Liver (tissue), 9 donors: ENCODE measurements around the gene RUNDC3A. TPM values are rescaled to one million over a fixed set of nuclear protein-coding genes. Genes with fewer than 3 reads are reported as not detected.

Experiments used
- DNase-seq: peaks from one replicate; pipeline ENCODE4 v3.0.0-alpha.2; 2017; ENCODE audit warnings: low spot score
- H3K27ac ChIP-seq, 2 donors: one replicate each; pipeline ENCODE4 v1.7.0; 2013; ENCODE audit warnings: inconsistent platforms in 2 of 2, low read length in 2 of 2, control low read depth in 1 of 2, low read depth in 1 of 2, mild to moderate bottlenecking in 1 of 2
- H3K27me3 ChIP-seq, 4 donors: one replicate each; pipeline versions ENCODE4 v1.6.1 to v1.7.0; 2013; ENCODE audit warnings: low read length in 3 of 4, inconsistent platforms in 1 of 4, mild to moderate bottlenecking in 1 of 4, moderate library complexity in 1 of 4; ENCODE audit not compliant: control insufficient read depth in 4 of 4, insufficient read depth in 4 of 4
- H3K36me3 ChIP-seq, 4 donors: one replicate each; pipeline versions ENCODE4 v1.6.1 to v1.7.0; 2013; ENCODE audit warnings: low read length in 3 of 4, mild to moderate bottlenecking in 3 of 4, low read depth in 1 of 4, moderate library complexity in 1 of 4; ENCODE audit not compliant: control insufficient read depth in 4 of 4, insufficient read depth in 3 of 4
- H3K4me1 ChIP-seq, 4 donors: one replicate each; pipeline versions ENCODE4 v1.6.1 to v1.7.0; 2013; ENCODE audit warnings: low read length in 3 of 4, mild to moderate bottlenecking in 3 of 4, moderate library complexity in 1 of 4; ENCODE audit not compliant: control insufficient read depth in 4 of 4, insufficient read depth in 4 of 4
- H3K4me3 ChIP-seq, 3 donors: one replicate each; pipeline versions ENCODE4 v1.6.1 to v1.7.0; 2013; ENCODE audit warnings: low read length in 3 of 3, control low read depth in 1 of 3, low read depth in 1 of 3, mild to moderate bottlenecking in 1 of 3
- H3K9ac ChIP-seq, 2 donors: one replicate each; pipeline ENCODE4 v1.7.0; 2013; ENCODE audit warnings: low read length in 2 of 2, mild to moderate bottlenecking in 2 of 2, moderate library complexity in 2 of 2, control low read depth in 1 of 2, low read depth in 1 of 2
- H3K9me3 ChIP-seq, 4 donors: one replicate each; pipeline versions ENCODE4 v1.6.1 to v1.7.0; 2013; ENCODE audit warnings: low read length in 3 of 4; ENCODE audit not compliant: control insufficient read depth in 4 of 4
- EGR1 ChIP-seq, 2 donors: IDR thresholded peaks; 2 replicates each; pipeline ENCODE4 v1.6.1; 2016 to 2018; ENCODE audit warnings: antibody characterized with exemption in 2 of 2, low read depth in 2 of 2
- FOXA1 ChIP-seq: IDR thresholded peaks from 2 replicates; pipeline ENCODE4 v1.6.1; 2016; ENCODE audit warnings: antibody characterized with exemption
- FOXA2 ChIP-seq: IDR thresholded peaks from 2 replicates; pipeline ENCODE4 v1.6.1; 2016; ENCODE audit warnings: antibody characterized with exemption
- GABPA ChIP-seq, 2 donors: IDR thresholded peaks in 1 of 2; conservative IDR thresholded peaks in 1 of 2; 2 replicates each; pipeline ENCODE4 v1.6.1; 2016; ENCODE audit warnings: antibody characterized with exemption in 2 of 2, mild to moderate bottlenecking in 1 of 2, moderate library complexity in 1 of 2
- HNF4A ChIP-seq, 2 donors: conservative IDR thresholded peaks; 2 replicates each; pipeline ENCODE4 v1.6.1; 2016; ENCODE audit warnings: antibody characterized with exemption in 2 of 2, mild to moderate bottlenecking in 2 of 2
- HNF4G ChIP-seq: IDR thresholded peaks from 2 replicates; pipeline ENCODE4 v1.6.1; 2016; ENCODE audit warnings: antibody characterized with exemption
- JUND ChIP-seq, 2 donors: IDR thresholded peaks; 2 replicates each; pipeline ENCODE4 v1.6.1; 2016; ENCODE audit warnings: antibody characterized with exemption in 2 of 2
- NR2F2 ChIP-seq: IDR thresholded peaks from 2 replicates; pipeline ENCODE4 v1.6.1; 2016; ENCODE audit warnings: antibody characterized with exemption
- RAD21 ChIP-seq, 2 donors: IDR thresholded peaks; 2 replicates each; pipeline ENCODE4 v1.6.1; 2016; ENCODE audit warnings: antibody characterized with exemption in 2 of 2, mild to moderate bottlenecking in 2 of 2
- RXRA ChIP-seq, 2 donors: IDR thresholded peaks; 2 replicates each; pipeline ENCODE4 v1.6.1; 2017 to 2018; ENCODE audit warnings: antibody characterized with exemption in 2 of 2, mild to moderate bottlenecking in 1 of 2
- SP1 ChIP-seq: IDR thresholded peaks from 2 replicates; pipeline ENCODE4 v1.6.1; 2018; ENCODE audit warnings: antibody characterized with exemption, mild to moderate bottlenecking
- TAF1 ChIP-seq: conservative IDR thresholded peaks from 2 replicates; pipeline ENCODE4 v1.6.1; 2016; ENCODE audit warnings: antibody characterized with exemption, mild to moderate bottlenecking
- YY1 ChIP-seq: IDR thresholded peaks from 2 replicates; pipeline ENCODE4 v1.6.1; 2016; ENCODE audit warnings: antibody characterized with exemption, mild to moderate bottlenecking
- WGBS: extraction: QIAGEN DNeasy Blood & Tissue Kit; methylation state at CpG from one replicate; pipeline ENCODE4 v1.1.7; 2013; 5-methylcytosine and 5-hydroxymethylcytosine counted together
- polyA plus RNA-seq, 2 donors: library from polyadenylated mRNA; stranded (reverse) in 1 of 2; unstranded in 1 of 2; fragments of 200-250 nt in 1 of 2; fragments of >200 nt in 1 of 2; fragmentation: Nextera tagmentation in 1 of 2; extraction: Ambion mirVana in 1 of 2; gene quantifications; one replicate each; pipeline versions ENCODE4 v1.2.1 to v1.2.3, GENCODE V29; 2013 to 2015
- total RNA-seq, 2 donors: library from RNA; depleted of rRNA; stranded (reverse); fragments of >200 nt; gene quantifications; one replicate each; pipeline ENCODE4 v1.2.3, GENCODE V29; 2014
- TF ChIP-seq, protein P1 (sequence below): fragments of 150-350 bp; IDR thresholded peaks from 2 replicates; pipeline ENCODE4 v1.5.1; 2017; ENCODE audit warnings: improper control_type of control experiment, low read depth, low read length; ENCODE audit not compliant: missing input control
- TF ChIP-seq, protein P2 (sequence below): IDR thresholded peaks from 2 replicates; pipeline ENCODE4 v1.6.1; 2016; ENCODE audit warnings: antibody characterized with exemption
- TF ChIP-seq, protein P3 (sequence below): IDR thresholded peaks from 2 replicates; pipeline ENCODE4 v1.6.1; 2016; ENCODE audit warnings: antibody characterized with exemption, mild to moderate bottlenecking
- TF ChIP-seq, protein P4 (sequence below): IDR thresholded peaks from 2 replicates; pipeline ENCODE4 v1.6.1; 2016; ENCODE audit warnings: antibody characterized with exemption
- TF ChIP-seq, protein P5 (sequence below): IDR thresholded peaks from 2 replicates; pipeline ENCODE4 v1.6.1; 2016; ENCODE audit warnings: antibody characterized with exemption
- donor health status: healthy.
- donor health status: healthy.
- donor health status: healthy.
- donor health status: healthy.
- donor health status: healthy.

The RUNDC3A gene
- total and polyA plus RNA-seq, 4 donors: 0.05 to 17.0 (median 0.06) TPM; not detected in 1

DNA sequence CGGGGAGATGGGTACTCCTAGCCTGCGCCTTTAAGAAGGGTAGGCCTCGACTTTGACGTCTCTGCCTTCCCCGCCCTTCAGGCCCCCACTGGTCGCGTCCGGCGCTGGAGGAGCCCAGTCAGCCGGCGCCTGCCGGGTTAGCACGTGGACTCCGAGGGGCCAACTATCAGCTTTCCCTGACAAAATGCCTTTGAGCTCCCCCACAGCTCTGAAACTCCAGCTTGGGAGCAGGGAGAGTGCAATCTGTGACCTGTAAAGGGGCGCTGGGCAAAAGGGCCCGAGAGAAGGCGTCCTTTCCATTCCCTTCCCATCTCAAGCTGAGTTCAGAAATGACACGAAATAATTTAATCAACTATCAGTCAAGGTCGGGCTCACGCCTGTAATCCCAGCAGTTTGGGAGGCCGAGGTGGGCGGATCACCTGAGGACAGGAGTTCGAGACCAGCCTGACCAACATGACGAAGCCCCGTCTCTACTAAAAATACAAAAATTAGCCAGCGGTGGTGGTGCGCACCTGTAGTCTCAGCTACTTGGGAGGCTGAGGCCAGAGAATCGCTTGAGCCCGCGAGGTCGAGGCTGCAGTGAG is 18.6 kb downstream of the RUNDC3A start:
- H3K4me1 ChIP-seq: peaks cover 5 to 34% (median 17%) of the 10 kb centered on the region in 4 donors
- H3K27me3 ChIP-seq: no peaks in the 10 kb centered on the region
- WGBS: 25% methylated on average over 31 of the region's 31 CpGs
- no peak overlapping the region for H3K27ac ChIP-seq
- peak; percentile 94 for DNase-seq
- TF ChIP-seq JUND (IDR thresholded peaks at IDR 0.05) (no peak), FOXA2 (no peak), FOXA1 (no peak), TAF1 (no peak), EGR1 (IDR thresholded peaks at IDR 0.05; ENCODE audit: low read depth in 2 of 2) (peak in 1 of 2 donors; percentile 85), RAD21 (IDR thresholded peaks at IDR 0.05) (peak; percentile 46 to 50), GABPA (IDR thresholded peaks at IDR 0.05 in 1 of 2, conservative IDR thresholded peaks at IDR 0.05 in 1 of 2) (peak in 1 of 2 donors; percentile 46), NR2F2 (peak; percentile 30), YY1 (peak; percentile 41), RXRA (IDR thresholded peaks at IDR 0.05) (peak; percentile 42 to 52), HNF4G (no peak), SP1 (peak; percentile 74), HNF4A (conservative IDR thresholded peaks at IDR 0.05) (peak; percentile 28 to 40)
- TF ChIP-seq, protein P1, sequence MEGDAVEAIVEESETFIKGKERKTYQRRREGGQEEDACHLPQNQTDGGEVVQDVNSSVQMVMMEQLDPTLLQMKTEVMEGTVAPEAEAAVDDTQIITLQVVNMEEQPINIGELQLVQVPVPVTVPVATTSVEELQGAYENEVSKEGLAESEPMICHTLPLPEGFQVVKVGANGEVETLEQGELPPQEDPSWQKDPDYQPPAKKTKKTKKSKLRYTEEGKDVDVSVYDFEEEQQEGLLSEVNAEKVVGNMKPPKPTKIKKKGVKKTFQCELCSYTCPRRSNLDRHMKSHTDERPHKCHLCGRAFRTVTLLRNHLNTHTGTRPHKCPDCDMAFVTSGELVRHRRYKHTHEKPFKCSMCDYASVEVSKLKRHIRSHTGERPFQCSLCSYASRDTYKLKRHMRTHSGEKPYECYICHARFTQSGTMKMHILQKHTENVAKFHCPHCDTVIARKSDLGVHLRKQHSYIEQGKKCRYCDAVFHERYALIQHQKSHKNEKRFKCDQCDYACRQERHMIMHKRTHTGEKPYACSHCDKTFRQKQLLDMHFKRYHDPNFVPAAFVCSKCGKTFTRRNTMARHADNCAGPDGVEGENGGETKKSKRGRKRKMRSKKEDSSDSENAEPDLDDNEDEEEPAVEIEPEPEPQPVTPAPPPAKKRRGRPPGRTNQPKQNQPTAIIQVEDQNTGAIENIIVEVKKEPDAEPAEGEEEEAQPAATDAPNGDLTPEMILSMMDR: no peak
- TF ChIP-seq, protein P2, sequence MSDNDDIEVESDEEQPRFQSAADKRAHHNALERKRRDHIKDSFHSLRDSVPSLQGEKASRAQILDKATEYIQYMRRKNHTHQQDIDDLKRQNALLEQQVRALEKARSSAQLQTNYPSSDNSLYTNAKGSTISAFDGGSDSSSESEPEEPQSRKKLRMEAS: peak; percentile 98
- TF ChIP-seq, protein P3, sequence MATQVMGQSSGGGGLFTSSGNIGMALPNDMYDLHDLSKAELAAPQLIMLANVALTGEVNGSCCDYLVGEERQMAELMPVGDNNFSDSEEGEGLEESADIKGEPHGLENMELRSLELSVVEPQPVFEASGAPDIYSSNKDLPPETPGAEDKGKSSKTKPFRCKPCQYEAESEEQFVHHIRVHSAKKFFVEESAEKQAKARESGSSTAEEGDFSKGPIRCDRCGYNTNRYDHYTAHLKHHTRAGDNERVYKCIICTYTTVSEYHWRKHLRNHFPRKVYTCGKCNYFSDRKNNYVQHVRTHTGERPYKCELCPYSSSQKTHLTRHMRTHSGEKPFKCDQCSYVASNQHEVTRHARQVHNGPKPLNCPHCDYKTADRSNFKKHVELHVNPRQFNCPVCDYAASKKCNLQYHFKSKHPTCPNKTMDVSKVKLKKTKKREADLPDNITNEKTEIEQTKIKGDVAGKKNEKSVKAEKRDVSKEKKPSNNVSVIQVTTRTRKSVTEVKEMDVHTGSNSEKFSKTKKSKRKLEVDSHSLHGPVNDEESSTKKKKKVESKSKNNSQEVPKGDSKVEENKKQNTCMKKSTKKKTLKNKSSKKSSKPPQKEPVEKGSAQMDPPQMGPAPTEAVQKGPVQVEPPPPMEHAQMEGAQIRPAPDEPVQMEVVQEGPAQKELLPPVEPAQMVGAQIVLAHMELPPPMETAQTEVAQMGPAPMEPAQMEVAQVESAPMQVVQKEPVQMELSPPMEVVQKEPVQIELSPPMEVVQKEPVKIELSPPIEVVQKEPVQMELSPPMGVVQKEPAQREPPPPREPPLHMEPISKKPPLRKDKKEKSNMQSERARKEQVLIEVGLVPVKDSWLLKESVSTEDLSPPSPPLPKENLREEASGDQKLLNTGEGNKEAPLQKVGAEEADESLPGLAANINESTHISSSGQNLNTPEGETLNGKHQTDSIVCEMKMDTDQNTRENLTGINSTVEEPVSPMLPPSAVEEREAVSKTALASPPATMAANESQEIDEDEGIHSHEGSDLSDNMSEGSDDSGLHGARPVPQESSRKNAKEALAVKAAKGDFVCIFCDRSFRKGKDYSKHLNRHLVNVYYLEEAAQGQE: no peak
- TF ChIP-seq, protein P4, sequence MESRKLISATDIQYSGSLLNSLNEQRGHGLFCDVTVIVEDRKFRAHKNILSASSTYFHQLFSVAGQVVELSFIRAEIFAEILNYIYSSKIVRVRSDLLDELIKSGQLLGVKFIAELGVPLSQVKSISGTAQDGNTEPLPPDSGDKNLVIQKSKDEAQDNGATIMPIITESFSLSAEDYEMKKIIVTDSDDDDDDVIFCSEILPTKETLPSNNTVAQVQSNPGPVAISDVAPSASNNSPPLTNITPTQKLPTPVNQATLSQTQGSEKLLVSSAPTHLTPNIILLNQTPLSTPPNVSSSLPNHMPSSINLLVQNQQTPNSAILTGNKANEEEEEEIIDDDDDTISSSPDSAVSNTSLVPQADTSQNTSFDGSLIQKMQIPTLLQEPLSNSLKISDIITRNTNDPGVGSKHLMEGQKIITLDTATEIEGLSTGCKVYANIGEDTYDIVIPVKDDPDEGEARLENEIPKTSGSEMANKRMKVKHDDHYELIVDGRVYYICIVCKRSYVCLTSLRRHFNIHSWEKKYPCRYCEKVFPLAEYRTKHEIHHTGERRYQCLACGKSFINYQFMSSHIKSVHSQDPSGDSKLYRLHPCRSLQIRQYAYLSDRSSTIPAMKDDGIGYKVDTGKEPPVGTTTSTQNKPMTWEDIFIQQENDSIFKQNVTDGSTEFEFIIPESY: no peak
- TF ChIP-seq, protein P5, sequence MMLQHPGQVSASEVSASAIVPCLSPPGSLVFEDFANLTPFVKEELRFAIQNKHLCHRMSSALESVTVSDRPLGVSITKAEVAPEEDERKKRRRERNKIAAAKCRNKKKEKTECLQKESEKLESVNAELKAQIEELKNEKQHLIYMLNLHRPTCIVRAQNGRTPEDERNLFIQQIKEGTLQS: no peak
- H3K4me3 ChIP-seq: peak overlapping the region in 1 of 3 donors; percentile 65
- H3K36me3 ChIP-seq: peaks cover 0 to 2% (median 0%) of the 10 kb centered on the region in 4 donors
- H3K9ac ChIP-seq: no peak overlapping the region
- no peaks in the 10 kb centered on the region for H3K9me3 ChIP-seq
